ENCODE measurements around the gene SAGE1.

DNA sequence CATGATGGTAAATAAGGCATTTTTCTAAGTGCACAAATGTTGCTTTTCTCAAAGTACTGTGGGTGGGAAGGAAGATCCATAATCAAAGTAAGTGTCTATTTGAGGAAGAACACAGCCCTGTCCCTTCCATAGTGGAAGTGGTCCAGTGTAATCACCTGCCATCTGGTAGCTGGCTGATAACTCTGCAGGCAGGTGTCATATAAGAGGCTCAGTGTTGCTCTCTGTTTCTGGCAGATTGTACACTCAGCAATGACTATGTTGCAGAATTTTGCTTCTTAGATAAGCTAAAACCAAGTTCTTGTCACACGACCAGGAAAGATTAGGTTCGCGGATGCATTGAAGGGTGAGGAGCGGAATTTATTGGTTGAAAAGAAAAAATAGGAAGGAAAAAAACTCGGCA lies 20.9 kb downstream of the SAGE1 start:
- TF ChIP-seq, protein P1, sequence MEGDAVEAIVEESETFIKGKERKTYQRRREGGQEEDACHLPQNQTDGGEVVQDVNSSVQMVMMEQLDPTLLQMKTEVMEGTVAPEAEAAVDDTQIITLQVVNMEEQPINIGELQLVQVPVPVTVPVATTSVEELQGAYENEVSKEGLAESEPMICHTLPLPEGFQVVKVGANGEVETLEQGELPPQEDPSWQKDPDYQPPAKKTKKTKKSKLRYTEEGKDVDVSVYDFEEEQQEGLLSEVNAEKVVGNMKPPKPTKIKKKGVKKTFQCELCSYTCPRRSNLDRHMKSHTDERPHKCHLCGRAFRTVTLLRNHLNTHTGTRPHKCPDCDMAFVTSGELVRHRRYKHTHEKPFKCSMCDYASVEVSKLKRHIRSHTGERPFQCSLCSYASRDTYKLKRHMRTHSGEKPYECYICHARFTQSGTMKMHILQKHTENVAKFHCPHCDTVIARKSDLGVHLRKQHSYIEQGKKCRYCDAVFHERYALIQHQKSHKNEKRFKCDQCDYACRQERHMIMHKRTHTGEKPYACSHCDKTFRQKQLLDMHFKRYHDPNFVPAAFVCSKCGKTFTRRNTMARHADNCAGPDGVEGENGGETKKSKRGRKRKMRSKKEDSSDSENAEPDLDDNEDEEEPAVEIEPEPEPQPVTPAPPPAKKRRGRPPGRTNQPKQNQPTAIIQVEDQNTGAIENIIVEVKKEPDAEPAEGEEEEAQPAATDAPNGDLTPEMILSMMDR (conservative IDR thresholded peaks at IDR 0.05; ENCODE audit: low read depth in 2 of 2): no peak
- TF ChIP-seq ZNF114 (CRISPR knock-in tag; IDR thresholded peaks at IDR 0.05): no peak

Data from GM23338 (cell line).